Measurements from ENCODE around the gene KHDC4. TPM values are rescaled to one million over a fixed set of nuclear protein-coding genes. Genes with fewer than 3 reads are reported as not detected.

The KHDC4 gene
- total and polyA plus RNA-seq, 2 of the 4 experiments (the other 2 are of a cell fraction) = 28.0 to 29.9 TPM

GRCh38 chr1:155929057-155929456 is 5.2 kb downstream of the KHDC4 start:
- Histone ChIP-seq H3K23ac (ENCODE audit: low read depth, low read length) (no peak overlapping the region), H3K4me3 (ENCODE audit: insufficient read depth, low read depth, low read length) (no peak overlapping the region), H4K91ac (ENCODE audit: insufficient read depth, low read depth, low read length) (no peak overlapping the region), H4K5ac (ENCODE audit: low read depth, low read length) (no peak overlapping the region), H3K9ac (ENCODE audit: low read depth, low read length) (no peak overlapping the region), H2BK15ac (ENCODE audit: low read depth, low read length) (no peak overlapping the region), H2AK9ac (replicated peaks; ENCODE audit: low read depth, low read length, poor library complexity) (no peak overlapping the region), H3K36me3 (ENCODE audit: control insufficient read depth, insufficient read depth, low read length) (peaks cover 69% of the 10 kb centered on the region), H2BK5ac (ENCODE audit: low read depth, low read length, poor library complexity, severe bottlenecking) (no peak overlapping the region), H4K8ac (ENCODE audit: low read depth in 2 of 2, low read length in 2 of 2) (no peak overlapping the region), H4K20me1 (ENCODE audit: insufficient read depth, low read length) (peaks cover 51% of the 10 kb centered on the region), H3K18ac (ENCODE audit: low read depth, low read length) (no peak overlapping the region), H2BK120ac (ENCODE audit: low read depth, low read length) (no peak overlapping the region), H3K4me2 (ENCODE audit: low read depth, low read length) (no peak overlapping the region), H3K14ac (replicated peaks; ENCODE audit: low read depth, low read length) (no peak overlapping the region), H3K4ac (ENCODE audit: low read depth, low read length) (no peak overlapping the region), H3K56ac (ENCODE audit: extremely low read depth, insufficient read depth, low read length) (no peak overlapping the region), H3K4me1 (ENCODE audit: control insufficient read depth, insufficient read depth, low read length) (0 out of 2 replicates have a peak, but pooled peaks cover 4% of the 10 kb centered on the region), H2AK5ac (ENCODE audit: low read depth, low read length) (no peak overlapping the region), H3K9me3 (ENCODE audit: control insufficient read depth, insufficient read depth, low read length) (no peaks in the 10 kb centered on the region), H3K9me1 (ENCODE audit: insufficient read depth, low read length) (0 out of 2 replicates have a peak, but pooled peaks cover 2% of the 10 kb centered on the region), H2BK20ac (ENCODE audit: low read depth, low read length) (no peak overlapping the region), H2AFZ (replicated peaks; ENCODE audit: low read length, poor library complexity) (no peak overlapping the region), H3K79me1 (ENCODE audit: low read depth in 1 of 2, low read length in 2 of 2) (peaks cover 21 to 63% of the 10 kb centered on the region in 2 experiments), H3K27me3 (ENCODE audit: control insufficient read depth, insufficient read depth, low read length) (no peaks in the 10 kb centered on the region), H3K27ac (ENCODE audit: insufficient read depth, low read length) (no peak overlapping the region)
- TF ChIP-seq USF2 (IDR thresholded peaks at IDR 0.05; ENCODE audit: low read depth, low read length) (no peak), BHLHE40 (IDR thresholded peaks at IDR 0.05; ENCODE audit: low read depth, low read length) (no peak), CHD1 (IDR thresholded peaks at IDR 0.05; ENCODE audit: low read depth, low read length) (no peak), POLR2A (IDR thresholded peaks at IDR 0.05; ENCODE audit: low read depth, low read length) (no peak), SMC3 (IDR thresholded peaks at IDR 0.05; ENCODE audit: low read depth, low read length) (no peak), MAZ (IDR thresholded peaks at IDR 0.05; ENCODE audit: borderline replicate concordance, low read depth, low read length) (no peak), MXI1 (IDR thresholded peaks at IDR 0.05; ENCODE audit: borderline replicate concordance, low read depth, low read length) (no peak), CEBPB (IDR thresholded peaks at IDR 0.05; ENCODE audit: low read depth, low read length) (no peak), RAD21 (IDR thresholded peaks at IDR 0.05; ENCODE audit: low read length) (no peak), RCOR1 (IDR thresholded peaks at IDR 0.05; ENCODE audit: insufficient replicate concordance, low read length) (no peak), FOS (IDR thresholded peaks at IDR 0.05; ENCODE audit: low read depth, low read length) (no peak), MAFK (IDR thresholded peaks at IDR 0.05; ENCODE audit: low read depth, low read length) (no peak), CTCF (conservative IDR thresholded peaks at IDR 0.05; ENCODE audit: low read depth, low read length) (no peak), RFX5 (IDR thresholded peaks at IDR 0.05; ENCODE audit: low read depth, low read length) (no peak), NFE2L2 (IDR thresholded peaks at IDR 0.05; ENCODE audit: low read depth, low read length) (no peak)
- TF ChIP-seq, protein P1, sequence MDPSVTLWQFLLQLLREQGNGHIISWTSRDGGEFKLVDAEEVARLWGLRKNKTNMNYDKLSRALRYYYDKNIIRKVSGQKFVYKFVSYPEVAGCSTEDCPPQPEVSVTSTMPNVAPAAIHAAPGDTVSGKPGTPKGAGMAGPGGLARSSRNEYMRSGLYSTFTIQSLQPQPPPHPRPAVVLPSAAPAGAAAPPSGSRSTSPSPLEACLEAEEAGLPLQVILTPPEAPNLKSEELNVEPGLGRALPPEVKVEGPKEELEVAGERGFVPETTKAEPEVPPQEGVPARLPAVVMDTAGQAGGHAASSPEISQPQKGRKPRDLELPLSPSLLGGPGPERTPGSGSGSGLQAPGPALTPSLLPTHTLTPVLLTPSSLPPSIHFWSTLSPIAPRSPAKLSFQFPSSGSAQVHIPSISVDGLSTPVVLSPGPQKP (IDR thresholded peaks at IDR 0.05; ENCODE audit: borderline replicate concordance, low read depth, low read length) = no peak
- ChIA-PET CTCF (no interaction called here), POLR2A (ENCODE audit: unreplicated experiment) (no interaction called here)
- in situ Hi-C loops (cut with MboI; ENCODE audit: low sequenced_read_pairs) = no loop called here
- no peak for DNase-seq
- intact Hi-C loops (cut with micrococcal nuclease) = no loop called here
- no peak for ATAC-seq (ENCODE audit: low read depth)
- WGBS, 2 experiments (ENCODE audit: extremely low coverage in 2 of 2, insufficient read length in 1 of 2) = no CpG with 5 or more reads among the region's 5 CpGs
- no TSS peak for BruUV-seq (replicated peaks)
- dilution Hi-C loops (cut with HindIII; ENCODE audit: low sequenced_read_pairs, unreplicated experiment) = no loop called here

Measured in IMR-90 (cell line).